Smooth muscle cell (in vitro differentiated cells): Measurements from ENCODE around the gene MAJIN. TPM values are rescaled to one million over a fixed set of nuclear protein-coding genes. Genes with fewer than 3 reads are reported as not detected.

Experiments used
- DNase-seq: peaks from one replicate; lab custom pipeline; 2025; ENCODE audit not compliant: unreplicated experiment; lab: John Stamatoyannopoulos, UW
- H2AFZ ChIP-seq: fragments of 200-600 bp; sonication (generic); 2 replicates; pipeline ENCODE4 v1.6.0; 2016; ENCODE audit warnings: antibody characterized with exemption, low read depth, mild to moderate bottlenecking
- H3F3A ChIP-seq: fragments of 200-600 bp; sonication (generic); 2 replicates; pipeline ENCODE4 v1.6.0; 2017; ENCODE audit warnings: antibody characterized with exemption, low read depth
- H3K27ac ChIP-seq: fragments of 200-600 bp; sonication (generic); 2 replicates; pipeline ENCODE4 v1.5.1; 2016; ENCODE audit warnings: low read depth, mild to moderate bottlenecking
- H3K27me3 ChIP-seq: fragments of 200-600 bp; sonication (generic); 2 replicates; pipeline ENCODE4 v1.6.1; 2016; ENCODE audit warnings: low read depth, mild to moderate bottlenecking
- H3K36me3 ChIP-seq: fragments of 200-600 bp; sonication (generic); 2 replicates; pipeline ENCODE4 v1.5.1; 2016; ENCODE audit warnings: low read depth
- H3K4me1 ChIP-seq: fragments of 200-600 bp; sonication (generic); 2 replicates; pipeline ENCODE4 v1.5.1; 2016; ENCODE audit warnings: low read depth
- H3K4me2 ChIP-seq: fragments of 200-600 bp; sonication (generic); 2 replicates; pipeline ENCODE4 v1.6.0; 2016; ENCODE audit warnings: mild to moderate bottlenecking
- H3K4me3 ChIP-seq: fragments of 200-600 bp; sonication (generic); 2 replicates; pipeline ENCODE4 v1.5.1; 2016; ENCODE audit warnings: mild to moderate bottlenecking
- H3K79me2 ChIP-seq: fragments of 200-600 bp; sonication (generic); 2 replicates; pipeline ENCODE4 v1.6.0; 2016; ENCODE audit warnings: low read depth, mild to moderate bottlenecking
- H3K9ac ChIP-seq: fragments of 200-600 bp; sonication (generic); 2 replicates; pipeline ENCODE4 v1.6.0; 2016; ENCODE audit warnings: low read depth
- H3K9me3 ChIP-seq: fragments of 200-600 bp; sonication (generic); replicated peaks from 2 replicates; pipeline ENCODE4 v1.5.1; 2016; ENCODE audit warnings: low read depth
- H4K20me1 ChIP-seq: fragments of 200-600 bp; sonication (generic); 2 replicates; pipeline ENCODE4 v1.6.0; 2016; ENCODE audit warnings: low read depth
- WGBS: methylation state at CpG from one replicate; pipeline ENCODE4 v1.1.7; 2016; ENCODE audit warnings: low lambda C conversion rate; 5-methylcytosine and 5-hydroxymethylcytosine counted together
- polyA plus RNA-seq: library from polyadenylated mRNA; unstranded; fragments of >200 nt; fragmentation: Nextera tagmentation; extraction: Ambion mirVana; gene quantifications from 2 replicates; pipeline ENCODE4 v1.2.1, GENCODE V29; 2016
- total RNA-seq: library from RNA; depleted of rRNA; stranded (reverse); fragments of >200 nt; gene quantifications from 2 replicates; pipeline ENCODE4 v1.2.3, GENCODE V29; 2014
- TF ChIP-seq, protein P1 (sequence below): fragments of 200-600 bp; sonication (generic); IDR thresholded peaks from 2 replicates; pipeline ENCODE4 v1.5.1; 2017; ENCODE audit warnings: borderline replicate concordance, mild to moderate bottlenecking, antibody characterized with exemption; ENCODE audit not compliant: insufficient read depth, poor library complexity, severe bottlenecking

The MAJIN gene
- total and polyA plus RNA-seq, 2 experiments from 2014 or later, result not detected

DNA sequence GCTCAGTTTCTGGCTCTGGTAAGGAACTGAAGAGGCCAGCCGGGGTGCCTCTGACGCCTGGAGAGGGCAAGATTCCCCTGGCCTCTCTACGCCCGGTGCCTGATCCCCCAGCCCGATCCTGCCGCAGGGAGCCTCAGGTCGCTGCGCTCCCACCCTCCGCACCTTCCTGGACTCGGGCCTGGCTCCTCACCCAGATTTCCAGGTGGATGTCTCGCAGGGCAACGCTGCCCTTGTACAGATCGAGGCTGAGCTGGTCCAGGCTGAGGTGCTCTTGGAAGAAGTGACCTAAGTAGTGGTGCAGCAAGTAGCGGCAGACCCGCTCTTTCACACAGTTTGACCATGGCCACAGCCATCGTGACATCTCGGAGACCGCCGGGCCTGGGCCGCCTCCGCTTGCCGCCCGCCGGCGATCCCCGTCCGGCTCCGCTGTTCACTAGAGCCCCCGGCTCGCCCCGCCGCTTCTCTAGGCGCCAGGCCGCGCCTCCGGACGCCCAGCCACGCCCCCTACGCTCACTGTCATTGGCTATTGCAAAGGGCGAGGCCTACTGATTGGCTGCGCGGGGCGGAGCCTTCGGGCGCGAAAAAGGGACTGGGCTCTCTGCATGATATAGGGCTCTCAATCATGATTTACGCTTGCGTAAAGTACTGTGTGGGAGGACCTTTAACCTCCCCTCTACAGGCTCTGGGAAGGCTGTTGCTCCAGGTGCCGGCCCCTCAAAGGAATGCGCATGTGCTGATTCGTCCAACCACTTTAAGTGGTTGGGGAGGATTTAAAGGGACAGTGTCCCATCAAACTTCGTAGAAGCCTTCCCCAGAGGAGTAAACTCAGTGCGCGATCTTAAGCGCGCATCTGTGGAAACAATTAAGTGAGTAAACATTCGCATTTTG lies 54.9 kb downstream of the MAJIN start, which contains the start of gene ATG2A:
Gene ATG2A (minus strand): TSS at position 435 of the 888 bp plus-strand sequence. CDS start 74 bp downstream, at position 361.
- peak within 1 kb of the TSS; percentile 89 for H3K9ac ChIP-seq
- peak; percentile 93 for DNase-seq
- WGBS, result under 1% methylated on average over 57 of the region's 57 CpGs

DNA sequence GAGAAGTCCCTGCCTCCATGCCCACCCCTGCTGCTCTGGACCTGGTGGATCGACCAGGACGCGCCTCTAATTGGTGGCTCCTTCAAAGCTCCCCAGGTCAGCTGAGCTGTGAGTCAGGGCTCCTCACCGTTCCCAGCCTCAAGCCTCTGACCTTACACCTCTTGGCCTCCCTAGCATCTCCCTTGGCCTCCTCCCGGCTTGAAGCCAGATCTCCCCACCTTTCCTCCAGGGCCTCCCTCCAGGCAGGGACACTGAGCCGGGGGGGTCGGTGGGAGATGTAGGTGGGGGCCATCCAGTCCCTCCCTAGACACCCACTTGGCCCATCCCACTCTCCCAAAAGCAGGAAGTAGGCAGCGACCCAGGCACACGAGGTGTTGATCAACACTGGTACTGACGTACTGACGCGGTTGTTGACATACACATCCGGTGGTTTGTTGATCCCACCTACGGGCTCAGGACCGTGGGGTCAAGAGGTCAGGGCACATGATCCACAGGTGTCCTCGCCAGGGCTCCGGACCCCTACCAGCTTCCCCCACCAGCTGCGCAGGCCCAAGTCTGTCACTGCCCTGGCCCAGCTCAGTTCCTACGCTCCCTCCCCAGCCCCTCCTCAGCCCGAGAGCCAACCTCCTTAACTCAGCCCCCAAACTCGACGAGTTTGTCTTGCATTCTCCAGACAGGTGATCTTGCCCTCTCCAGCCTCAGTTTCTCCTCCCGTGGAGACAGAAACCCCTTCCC lies 55.7 kb downstream of the MAJIN start:
- no peaks in the 10 kb centered on the region for H3K36me3 ChIP-seq
- peak overlapping the region; percentile 83 for H3K4me3 ChIP-seq
- H3K9ac ChIP-seq, result peak overlapping the region; percentile 89
- peak overlapping the region; percentile 23 for H2AFZ ChIP-seq
- no peaks in the 10 kb centered on the region for H3K27me3 ChIP-seq
- peak overlapping the region; percentile 50 for H3K27ac ChIP-seq
- no peak for DNase-seq
- H3K79me2 ChIP-seq, result peaks cover 18% of the 10 kb centered on the region
- peak overlapping the region; percentile 95 for H3K4me2 ChIP-seq
- 14% methylated on average over 22 of the region's 23 CpGs for WGBS
- peaks cover 6% of the 10 kb centered on the region for H3F3A ChIP-seq
- no peaks in the 10 kb centered on the region for H4K20me1 ChIP-seq
- H3K9me3 ChIP-seq, result no peaks in the 10 kb centered on the region
- peaks cover 17% of the 10 kb centered on the region for H3K4me1 ChIP-seq
- TF ChIP-seq, protein P1, sequence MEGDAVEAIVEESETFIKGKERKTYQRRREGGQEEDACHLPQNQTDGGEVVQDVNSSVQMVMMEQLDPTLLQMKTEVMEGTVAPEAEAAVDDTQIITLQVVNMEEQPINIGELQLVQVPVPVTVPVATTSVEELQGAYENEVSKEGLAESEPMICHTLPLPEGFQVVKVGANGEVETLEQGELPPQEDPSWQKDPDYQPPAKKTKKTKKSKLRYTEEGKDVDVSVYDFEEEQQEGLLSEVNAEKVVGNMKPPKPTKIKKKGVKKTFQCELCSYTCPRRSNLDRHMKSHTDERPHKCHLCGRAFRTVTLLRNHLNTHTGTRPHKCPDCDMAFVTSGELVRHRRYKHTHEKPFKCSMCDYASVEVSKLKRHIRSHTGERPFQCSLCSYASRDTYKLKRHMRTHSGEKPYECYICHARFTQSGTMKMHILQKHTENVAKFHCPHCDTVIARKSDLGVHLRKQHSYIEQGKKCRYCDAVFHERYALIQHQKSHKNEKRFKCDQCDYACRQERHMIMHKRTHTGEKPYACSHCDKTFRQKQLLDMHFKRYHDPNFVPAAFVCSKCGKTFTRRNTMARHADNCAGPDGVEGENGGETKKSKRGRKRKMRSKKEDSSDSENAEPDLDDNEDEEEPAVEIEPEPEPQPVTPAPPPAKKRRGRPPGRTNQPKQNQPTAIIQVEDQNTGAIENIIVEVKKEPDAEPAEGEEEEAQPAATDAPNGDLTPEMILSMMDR, result no peak

More for the DNA sequence above, 54.9 kb downstream of the MAJIN start, which contains the start of gene ATG2A:
- Histone ChIP-seq H3K4me3 (peak within 1 kb of the TSS; percentile 83), H3K27ac (peak within 1 kb of the TSS; percentile 71), H3K36me3 (no peaks in the 10 kb centered on the region), H3K4me2 (peak within 1 kb of the TSS; percentile 95), H3K27me3 (no peaks in the 10 kb centered on the region), H3K79me2 (peaks cover 18% of the 10 kb centered on the region), H3K9me3 (no peaks in the 10 kb centered on the region), H3F3A (peaks cover 6% of the 10 kb centered on the region), H2AFZ (peak within 1 kb of the TSS; percentile 95), H3K4me1 (peaks cover 17% of the 10 kb centered on the region), H4K20me1 (no peaks in the 10 kb centered on the region)
- TF ChIP-seq, protein P1, result no peak

DNA sequence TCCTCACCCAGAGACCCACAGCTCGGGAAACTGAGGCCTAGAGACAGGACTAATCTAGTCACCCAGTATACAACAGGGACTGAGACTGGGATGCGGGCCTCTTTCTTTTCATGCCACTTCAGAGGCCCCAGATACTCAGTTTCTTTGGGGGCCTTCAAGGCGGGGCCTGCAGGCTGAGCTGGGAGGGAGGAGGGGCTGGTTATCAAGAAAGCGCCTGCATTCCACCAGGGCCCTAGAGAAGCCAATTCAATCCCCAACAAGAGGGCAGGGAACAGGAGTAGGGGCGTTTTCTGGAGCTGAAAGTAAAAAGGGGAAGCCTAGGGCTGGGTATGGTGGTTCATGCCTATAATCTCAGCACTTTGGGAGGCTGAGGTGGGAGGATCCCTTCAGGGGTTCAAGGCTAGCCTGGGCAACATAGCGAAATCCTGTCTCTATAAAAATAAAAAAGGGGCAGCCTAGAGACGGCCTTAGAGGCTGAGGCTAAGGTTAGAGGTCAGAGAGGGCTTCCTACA lies 56.5 kb downstream of the MAJIN start:
- Histone ChIP-seq H3K4me2 (peak overlapping the region; percentile 95), H3K9ac (peak overlapping the region; percentile 89), H3K4me1 (peaks cover 17% of the 10 kb centered on the region), H2AFZ (no peak overlapping the region), H3K27ac (no peak overlapping the region), H3K27me3 (no peaks in the 10 kb centered on the region), H3K9me3 (no peaks in the 10 kb centered on the region), H3F3A (peaks cover 6% of the 10 kb centered on the region), H3K79me2 (peaks cover 18% of the 10 kb centered on the region), H3K36me3 (no peaks in the 10 kb centered on the region), H3K4me3 (peak overlapping the region; percentile 83), H4K20me1 (no peaks in the 10 kb centered on the region)
- TF ChIP-seq, protein P1, result no peak
- WGBS, result 91% methylated on average over 7 of the region's 7 CpGs
- DNase-seq, result no peak
